RPMI7951 (cell line): ENCODE measurements around the gene SLC28A3. TPM values are rescaled to one million over a fixed set of nuclear protein-coding genes. Genes with fewer than 3 reads are reported as not detected.

Experiments
- DNase-seq: peaks from one replicate; pipeline ENCODE4 v3.0.0-alpha.2; 2012; ENCODE audit warnings: low read depth
- total RNA-seq: library from RNA; depleted of rRNA; stranded (reverse); fragments of >200 nt; shearing (Covaris generic); gene quantifications from 2 replicates; pipeline ENCODE4 v1.2.3, GENCODE V29; 2014

Gene SLC28A3
- total RNA-seq, 1 experiment from 2014 or later = under 0.01 TPM

DNA sequence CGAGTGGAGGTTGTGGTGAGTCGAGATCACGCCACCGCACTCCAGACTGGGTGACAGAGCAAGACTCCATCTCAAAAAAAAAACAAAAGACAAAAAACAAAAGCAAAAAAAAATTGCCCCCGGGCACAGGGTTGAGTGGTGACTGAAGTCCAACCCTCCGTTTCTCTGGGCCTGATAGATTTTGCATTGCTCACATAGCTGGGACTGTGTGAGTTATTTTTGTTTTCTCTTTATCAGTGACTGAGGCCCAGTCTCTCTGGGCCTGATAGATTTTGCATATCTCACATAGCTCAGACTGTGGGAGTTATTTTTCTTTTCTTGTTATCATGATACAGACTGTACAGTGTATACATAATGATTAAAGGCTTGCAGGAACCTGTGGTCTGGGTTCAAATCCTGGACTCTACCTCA lies 2.6 kb upstream of the SLC28A3 start:
- DNase-seq = peak; percentile 69

DNA sequence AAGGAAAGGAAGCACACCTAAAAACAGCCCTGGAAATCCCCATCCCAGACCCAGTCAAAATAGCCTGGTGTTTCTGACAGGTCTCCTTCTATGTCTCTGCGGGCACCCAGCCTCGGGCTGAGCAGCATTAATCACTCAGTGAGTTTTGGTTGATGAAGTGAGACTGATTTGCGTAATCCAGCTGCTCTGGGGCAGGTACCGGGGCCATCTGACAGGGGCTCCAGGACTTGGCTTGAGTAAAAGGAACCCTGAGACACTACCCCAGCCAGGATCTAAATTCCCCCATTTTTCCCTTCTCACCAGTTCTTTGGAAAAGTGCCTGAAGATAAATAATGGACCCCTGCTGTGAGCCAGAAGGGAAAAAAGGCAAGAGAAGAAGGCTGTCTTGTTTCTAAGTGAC lies 596 bp downstream of the SLC28A3 start:
- DNase-seq = no peak

DNA sequence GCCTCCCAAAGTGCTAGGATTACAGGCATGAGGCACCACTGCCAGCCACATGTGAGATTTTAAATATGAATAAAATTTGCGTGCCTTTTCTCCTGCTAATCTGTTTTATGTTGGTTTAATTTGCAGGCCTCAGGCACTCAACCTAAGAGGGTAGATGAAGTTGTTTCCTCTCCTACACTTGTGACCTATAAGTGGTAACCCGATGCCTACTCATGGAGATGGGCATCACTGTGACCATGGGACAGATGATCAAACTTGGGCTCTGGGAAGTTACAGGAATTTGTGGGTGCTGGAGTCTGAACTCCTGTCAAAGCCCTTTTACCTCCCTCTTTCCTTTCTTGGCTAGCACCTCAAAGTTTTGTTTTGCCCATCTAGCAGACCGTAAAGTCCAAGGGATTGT lies 1.1 kb downstream of the SLC28A3 start:
- no peak for DNase-seq

DNA sequence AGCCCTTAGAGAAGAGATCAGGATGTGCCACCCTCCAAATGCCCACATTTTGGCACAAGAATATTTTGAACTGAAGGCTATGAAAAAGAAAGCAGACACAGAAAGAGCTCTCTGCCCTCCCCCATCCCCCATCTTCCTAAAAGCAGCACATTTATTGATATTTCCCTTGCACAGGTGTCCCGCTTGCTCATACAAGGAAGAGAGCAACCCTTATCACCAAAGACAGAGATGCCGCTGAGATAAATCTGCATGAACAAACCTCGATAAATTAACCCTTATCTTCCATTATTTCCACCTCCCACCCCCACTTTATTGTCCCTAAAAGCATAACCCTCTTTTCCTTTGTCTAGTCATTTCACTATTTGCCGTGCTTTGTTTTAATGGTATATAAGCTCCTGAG lies 1.8 kb downstream of the SLC28A3 start:
- no peak for DNase-seq

DNA sequence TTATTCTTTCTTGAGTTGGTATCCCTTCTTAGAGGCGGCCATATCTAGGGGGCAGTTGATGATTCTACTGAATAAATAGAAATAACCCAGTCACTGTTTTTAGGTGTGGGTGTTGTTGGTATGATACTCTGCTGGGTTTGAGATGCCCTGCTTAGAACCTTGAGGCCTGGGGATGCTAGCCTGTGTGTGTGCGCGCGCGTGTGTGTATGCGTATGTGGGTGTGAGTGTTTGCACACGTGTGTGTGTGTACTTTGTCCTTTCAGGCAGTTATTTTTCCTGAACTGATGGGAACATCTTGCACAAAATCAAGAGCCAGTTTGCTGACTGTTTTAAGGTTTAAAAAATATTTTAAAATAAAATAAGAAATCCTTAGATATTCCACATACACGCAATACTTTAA lies 3.3 kb downstream of the SLC28A3 start:
- no peak for DNase-seq

DNA sequence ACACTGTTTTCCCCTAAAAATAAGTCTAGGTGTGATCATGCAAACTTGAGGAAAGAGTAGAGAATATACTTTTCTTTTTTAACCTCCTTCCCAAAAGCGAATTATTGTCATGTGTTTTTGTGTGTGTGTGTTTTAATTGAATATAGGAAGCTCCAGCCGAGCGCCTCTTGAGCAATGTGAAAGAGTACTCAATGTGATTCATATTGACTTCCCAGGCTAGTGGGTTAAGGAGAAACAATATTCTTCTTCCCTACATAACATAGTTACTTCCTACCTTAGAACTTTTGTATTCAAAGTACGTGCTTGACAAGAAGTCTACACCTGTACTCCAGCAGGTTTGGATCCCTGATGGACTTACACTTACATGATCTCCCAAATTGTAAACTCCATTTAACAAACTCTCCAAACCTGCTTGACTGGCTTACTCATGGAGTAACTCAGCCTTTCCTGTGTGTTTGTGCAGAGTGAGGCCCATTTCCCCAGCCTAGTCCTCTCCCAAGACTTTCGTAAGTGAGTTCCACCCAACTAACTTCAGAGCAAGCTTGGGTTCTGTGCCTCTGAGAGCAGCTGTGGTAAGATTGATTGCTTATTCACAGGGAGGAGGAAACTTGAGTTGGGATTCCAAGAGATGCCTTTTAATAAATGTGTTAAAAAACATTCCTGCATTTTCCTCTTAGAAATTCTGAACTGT lies 9.3 kb downstream of the SLC28A3 start:
- no peak for DNase-seq

DNA sequence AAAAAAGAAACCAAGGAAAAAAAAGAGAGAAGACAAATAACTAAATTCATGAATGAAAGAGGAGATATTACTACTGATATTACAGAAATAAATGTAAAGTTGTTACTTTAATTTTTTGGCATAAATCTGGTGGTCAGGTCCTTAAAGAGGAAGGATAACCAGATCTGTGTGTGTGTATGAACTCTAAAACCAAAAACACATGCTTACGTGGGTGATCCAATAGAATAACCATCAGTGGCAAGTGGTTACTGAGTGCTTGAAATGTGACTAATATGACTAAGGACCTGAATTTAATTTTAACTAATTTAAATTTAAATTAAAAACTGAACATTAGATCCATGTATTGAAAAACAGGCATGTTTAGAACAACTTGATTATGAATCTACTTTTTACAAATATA lies 10.3 kb downstream of the SLC28A3 start:
- DNase-seq = no peak

DNA sequence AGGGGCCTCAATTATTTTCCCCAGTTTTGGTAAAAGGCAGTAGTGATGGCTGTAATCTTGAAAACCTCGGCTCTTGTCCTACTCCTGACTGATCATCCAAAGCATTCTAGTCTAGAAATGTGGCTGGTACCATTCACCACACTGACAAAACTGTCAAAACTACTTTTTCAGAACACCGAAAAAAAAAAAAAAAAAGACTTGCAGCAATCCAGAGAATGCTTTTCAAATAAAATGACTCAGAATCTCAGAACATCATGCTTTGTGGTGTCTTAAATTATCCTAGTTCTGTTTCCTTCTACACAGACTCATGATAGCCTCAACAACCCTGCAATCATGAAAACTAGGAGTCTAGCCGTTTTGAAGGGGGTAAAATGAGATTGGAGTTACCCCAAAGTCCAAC lies 13.4 kb downstream of the SLC28A3 start:
- no peak for DNase-seq

DNA sequence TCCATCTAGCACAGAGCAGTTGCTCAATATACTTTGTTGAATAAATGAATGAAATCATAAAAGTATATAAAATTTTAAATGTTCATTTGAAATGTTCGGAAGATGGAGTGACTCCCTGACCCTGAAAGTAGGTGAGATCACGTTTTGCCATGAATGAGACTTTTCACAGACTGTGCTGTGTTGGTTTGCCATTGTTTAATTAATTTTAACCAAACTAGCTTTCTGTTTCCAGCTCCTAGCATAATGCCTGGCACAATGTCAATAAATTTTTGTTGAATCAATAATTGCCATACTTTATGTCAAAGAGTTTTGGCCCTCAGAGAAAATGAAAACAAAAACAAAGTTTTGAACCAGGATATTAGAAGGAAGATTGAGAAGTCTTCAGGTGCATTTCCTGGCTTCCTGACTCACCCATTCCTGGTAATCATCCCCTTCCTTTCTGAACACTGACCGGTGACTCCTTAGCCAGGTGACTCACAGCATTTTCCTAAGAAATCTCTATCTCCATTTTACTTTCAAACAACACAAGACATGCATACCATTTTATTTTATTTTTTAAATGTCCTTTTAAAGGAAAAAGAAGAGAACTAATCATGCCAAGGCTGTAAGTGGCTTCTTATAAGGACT lies 15.1 kb downstream of the SLC28A3 start:
- DNase-seq = no peak

DNA sequence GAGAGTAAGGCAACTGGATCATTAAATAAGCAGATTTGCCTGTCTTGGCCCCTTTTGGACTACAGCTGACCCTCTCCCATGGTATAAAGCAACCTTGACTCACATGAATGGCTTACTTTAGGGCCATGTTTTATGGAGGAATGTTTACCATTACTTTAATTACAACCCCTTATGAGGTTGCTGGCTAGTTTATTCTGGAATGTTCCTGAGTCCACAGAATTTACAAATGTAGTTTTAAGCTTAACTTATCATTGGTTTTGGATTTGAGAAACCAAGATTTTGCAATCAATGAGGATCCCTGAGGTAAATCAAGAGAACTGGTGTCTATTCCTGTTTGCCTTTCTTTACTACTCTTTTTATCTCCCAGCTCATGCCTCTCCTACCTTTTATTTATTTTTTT lies 15.7 kb downstream of the SLC28A3 start:
- DNase-seq = no peak

DNA sequence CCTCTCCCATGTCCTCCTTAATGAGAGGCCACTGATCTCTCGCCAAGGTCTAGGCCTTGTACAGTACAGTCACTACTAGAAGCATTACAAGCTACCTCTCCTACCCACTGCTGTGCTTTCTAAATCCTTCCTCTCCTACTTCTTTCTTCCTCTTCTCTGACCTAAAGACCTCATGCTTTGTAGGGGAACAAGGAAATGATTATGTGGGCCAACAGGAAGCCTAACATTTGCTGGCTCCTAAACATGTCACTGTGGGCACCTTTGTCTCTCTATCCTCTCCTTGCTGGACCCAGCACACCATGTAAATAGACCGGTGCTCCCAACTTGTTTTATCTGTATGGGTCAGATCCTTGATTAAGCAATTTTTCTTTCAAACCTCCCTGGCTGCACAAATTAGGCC lies 16.7 kb downstream of the SLC28A3 start:
- DNase-seq = no peak

DNA sequence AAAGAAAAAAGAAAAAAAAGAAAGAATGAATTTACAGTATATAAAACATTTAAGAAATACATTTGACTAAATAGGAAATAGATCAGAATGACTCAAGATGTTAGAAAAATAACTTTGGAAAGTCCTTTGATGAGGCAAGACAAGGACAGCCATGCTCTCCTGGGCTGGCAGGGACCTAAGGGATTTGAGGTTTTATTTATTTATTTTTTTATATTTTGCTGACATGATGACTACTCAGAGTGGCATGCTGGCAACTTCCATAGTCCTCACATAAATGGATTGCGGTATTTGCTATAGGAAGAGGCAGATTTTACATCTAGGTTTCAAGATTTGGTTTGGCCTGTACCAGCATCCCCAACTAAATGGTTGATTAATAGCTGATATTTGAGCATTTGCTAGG lies 17.7 kb downstream of the SLC28A3 start:
- DNase-seq = peak; percentile 38

DNA sequence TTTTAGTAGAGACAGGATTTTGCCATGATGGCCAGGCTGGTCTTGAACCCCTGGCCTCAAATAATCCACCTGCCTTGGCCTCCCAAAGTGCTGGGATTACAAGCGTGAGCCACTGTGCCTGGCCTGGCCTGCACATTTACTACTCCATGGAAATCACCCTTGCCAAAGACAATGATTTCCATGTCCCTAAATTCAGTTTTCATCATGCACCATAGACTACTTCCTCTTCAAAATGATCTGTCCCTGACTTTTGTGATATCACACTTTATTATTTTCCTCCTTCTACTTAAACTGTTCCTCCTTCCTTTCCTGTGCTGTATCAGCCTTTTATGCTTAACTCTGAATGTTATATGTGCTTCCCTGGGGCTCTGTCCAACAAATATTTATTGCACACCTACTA lies 20.3 kb downstream of the SLC28A3 start:
- DNase-seq = no peak

DNA sequence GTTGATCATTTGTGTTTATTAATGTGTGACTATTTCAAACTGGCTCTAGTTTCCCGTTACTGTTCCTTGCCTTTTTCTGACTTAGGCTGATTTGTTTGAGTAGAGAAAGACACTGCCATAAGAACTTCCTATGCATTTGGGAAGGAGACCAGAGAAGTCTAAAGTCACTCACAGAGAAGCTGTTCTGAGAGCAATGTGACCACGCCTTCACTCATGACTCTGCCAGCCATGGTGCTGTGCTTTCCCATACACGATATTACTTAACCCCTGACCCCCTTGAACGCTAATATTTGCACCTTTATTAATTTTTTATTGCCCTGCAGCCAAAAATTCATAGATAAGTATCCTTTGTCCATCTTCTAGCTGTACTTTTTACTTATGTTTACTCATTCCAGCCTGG lies 20.9 kb downstream of the SLC28A3 start:
- no peak for DNase-seq

DNA sequence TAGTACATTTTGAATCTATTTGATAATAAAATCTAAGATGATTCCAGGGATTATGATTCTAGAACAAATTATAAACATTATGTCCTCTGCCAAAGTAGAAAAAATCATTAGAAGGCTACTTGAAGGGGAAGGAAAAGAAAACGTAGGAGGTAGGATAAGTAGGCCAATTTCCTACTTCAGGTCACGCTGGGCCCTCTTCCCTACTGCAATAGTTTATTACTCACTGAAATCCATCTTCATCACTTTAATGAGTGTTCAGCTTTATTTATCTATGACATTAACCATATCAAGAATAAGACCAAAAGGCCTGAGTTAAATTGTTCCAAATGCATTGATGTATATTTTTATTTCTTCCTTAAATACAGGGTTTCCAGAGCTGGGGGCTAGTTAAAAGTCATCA lies 21.6 kb downstream of the SLC28A3 start:
- no peak for DNase-seq

DNA sequence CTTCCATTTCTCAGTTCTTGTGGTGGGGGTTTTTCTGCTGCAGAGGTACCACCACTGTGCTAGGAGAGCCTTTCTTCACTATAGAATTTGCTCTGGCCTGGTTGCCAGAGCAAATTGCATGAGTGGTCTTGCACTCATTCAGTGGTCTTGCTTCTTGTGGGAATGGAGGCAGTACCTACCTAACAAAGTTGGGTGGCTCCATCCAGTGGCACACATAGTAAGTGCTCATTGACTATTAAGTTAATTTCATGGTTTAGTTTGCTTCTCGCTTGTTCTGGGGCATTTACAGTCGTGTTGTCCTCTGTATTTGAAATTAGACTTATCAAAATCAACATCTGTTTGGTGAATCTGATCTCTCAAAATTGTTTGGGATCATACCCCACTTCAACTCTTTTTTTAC lies 23.0 kb downstream of the SLC28A3 start:
- no peak for DNase-seq

DNA sequence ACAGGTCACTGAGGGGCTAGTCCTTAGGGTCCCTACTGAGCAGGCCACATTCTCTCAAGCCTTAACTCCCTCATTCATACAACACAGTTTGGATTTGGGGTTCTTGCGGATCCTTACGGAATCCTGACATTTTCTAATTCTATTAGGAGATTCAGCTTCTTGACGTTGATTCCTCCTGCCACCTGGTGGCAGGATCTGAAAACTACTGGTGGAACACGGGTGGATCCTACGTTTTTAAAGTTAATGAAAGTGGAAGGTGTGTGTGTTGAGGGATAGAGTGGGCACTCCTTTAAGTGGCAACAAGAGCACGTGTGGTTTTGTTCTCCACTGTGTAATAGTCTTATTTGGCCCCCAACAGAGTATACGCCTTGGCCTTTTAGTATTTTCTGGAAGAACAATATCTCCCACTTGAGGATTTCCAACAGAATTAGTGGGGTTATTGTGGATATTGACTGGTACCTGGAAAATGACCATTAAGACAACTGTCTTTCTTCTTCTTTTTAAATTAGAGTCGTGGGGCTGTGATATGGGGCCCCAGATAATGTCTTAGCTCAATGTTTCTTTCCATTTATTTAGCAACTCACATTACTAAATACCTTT lies 25.2 kb downstream of the SLC28A3 start:
- DNase-seq = peak; percentile 51

DNA sequence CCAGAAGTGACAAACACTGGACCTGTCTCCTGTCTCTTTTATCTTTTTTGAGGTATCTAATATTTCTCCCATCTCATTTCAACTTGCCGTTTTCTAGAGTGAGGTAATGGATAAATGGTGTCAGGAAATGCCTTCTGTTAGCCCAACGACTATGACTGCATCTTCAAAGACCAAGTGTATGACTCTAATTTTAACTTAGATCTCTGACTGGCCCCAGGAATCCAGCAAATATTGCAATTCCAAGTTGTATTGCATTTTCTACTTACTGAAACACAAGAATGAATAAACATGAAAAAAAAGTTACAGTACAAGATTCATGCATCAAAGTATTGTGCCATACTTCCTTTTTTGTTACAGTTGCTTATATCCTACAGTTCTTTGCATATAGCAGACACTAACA lies 26.3 kb downstream of the SLC28A3 start:
- no peak for DNase-seq

DNA sequence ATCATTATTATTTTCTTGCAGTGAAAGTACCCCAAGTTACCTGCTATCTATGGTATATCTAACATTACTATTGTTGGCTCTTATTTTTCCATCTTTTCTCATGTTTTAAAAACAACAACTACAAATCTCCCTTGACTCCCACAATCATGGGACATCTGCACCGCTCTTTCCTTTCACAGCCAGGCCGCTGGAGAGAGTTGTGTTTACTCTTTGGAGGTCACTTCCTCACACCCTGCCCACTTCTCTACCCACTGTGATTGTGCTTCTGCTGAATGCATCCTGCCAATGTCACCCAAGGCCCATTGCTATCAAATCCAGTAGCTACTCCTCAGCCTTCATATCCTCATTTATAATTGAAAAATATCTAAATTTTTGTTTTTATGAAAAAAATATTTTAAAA lies 29.7 kb downstream of the SLC28A3 start:
- DNase-seq = no peak

DNA sequence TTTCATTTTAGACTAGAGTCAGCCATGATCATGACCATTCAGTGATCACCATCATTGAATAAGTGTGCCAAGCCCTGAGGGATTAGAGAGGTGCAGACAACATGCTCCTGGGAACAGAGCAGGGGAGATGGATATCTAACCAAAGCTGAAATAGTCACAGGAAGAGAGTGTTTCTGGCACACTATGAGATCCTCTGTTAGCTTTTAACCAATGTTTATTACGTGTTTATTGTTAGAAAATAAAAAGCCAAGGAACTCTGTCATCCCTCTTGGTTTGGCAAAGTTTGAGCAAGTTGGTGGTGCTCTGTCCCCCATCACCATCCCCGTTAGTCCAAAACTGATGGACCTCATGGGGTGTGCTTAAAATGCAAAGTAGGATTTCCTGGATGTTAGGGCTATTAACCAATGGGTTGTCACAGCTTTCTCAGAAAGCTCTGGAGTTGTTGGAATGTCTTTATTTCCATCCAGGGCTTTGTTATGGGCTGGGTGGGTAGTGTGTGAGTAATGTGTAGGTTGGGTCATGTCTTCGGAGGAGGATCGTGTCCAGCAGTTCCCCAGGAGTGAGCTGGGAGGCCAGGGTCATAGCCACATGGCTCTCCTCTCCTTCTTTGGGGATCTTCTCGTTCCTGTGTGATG lies 34.9 kb downstream of the SLC28A3 start:
- no peak for DNase-seq

DNA sequence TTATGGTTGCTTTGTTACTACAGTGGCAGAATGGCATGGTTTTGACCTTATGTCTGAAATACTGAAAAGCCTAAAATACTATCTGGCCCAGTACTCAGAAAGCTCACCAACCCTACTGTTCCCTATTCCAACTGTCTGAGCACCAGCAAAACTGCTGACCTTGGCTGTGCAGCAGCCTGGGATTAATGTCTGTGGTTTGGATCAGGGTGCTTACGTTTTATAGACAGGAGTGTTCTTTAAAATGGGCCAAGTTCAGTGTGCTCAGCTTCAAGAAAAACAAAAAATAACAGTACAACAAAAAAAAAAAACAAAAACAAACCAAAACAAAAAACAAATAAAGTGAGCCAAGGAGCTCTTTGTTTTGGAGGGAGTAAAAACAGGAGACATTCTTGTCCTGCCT lies 36.4 kb downstream of the SLC28A3 start:
- DNase-seq = no peak

DNA sequence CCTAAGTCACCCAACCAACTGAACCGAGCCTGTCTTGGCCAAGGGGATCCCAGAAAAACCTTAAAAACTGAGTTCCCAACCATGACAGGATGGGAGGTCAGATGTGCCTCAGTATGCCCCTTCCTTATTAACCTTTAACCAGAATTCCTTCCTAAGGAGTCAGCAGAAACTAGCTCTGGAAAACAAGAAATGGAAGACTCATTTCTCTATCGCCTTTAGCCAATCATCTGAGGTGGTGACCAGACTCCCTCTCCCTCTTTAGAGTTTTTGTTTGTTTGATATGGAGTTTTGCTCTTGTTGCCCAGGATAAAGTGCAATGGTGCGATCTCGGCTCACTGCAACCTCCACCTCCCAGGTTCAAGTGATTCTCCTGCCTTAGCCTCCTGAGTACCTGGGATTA lies 37.5 kb downstream of the SLC28A3 start:
- DNase-seq = no peak

DNA sequence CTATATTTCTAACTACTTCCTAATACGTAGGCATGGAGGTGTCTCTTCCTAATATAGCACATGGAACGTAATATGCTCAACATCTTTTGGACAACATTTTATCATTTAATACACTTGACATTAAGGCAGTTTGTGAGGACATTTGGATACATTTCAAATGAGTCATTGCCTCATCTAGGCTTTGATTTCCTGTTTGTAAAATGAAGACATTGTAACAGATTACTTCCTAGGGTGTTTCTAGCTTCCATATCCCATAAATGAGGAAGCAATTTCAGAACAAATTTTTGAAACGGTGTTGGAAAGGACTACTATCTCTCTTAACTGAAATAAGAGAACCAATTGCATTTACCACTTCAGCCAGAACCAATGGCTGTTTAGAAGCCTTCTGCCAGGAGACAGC lies 38.7 kb downstream of the SLC28A3 start:
- peak; percentile 68 for DNase-seq
